Fibroblast of peridontal ligament (primary cell): Measurements from ENCODE around the gene CCDC60.

Source experiments
- DNase-seq: peaks from one replicate; pipeline ENCODE4 v3.0.0-alpha.2; 2010; ENCODE audit errors: extremely low read depth

Gene CCDC60

GRCh38 chr12:119384340-119384739, 49.8 kb downstream of the CCDC60 start:
- DNase-seq: no peak

DNA sequence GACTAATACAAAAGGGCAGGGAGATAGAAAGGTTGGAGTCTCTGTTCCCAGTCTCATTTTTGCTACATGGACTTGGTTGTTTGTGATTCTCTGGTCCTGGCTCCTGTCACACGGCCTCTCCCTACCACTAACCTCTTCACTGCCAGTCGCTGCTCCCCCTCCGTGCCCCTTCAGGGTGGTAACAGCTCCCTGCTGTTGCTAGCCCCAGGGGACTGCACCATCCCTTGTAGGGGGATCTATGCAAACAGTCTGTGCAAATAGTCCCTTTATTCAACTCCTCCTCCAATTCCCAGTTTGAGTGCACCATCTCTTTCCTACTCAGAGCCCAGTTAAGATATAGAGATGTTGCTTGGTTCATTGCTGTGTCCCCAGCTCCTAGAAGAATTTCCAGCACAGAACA, 51.1 kb downstream of the CCDC60 start:
- no peak for DNase-seq

GRCh38 chr12:119389687-119390086, 55.2 kb downstream of the CCDC60 start:
- DNase-seq: no peak

GRCh38 chr12:119391673-119392072, 57.1 kb downstream of the CCDC60 start:
- no peak for DNase-seq

GRCh38 chr12:119393677-119394076, 59.1 kb downstream of the CCDC60 start:
- no peak for DNase-seq

DNA sequence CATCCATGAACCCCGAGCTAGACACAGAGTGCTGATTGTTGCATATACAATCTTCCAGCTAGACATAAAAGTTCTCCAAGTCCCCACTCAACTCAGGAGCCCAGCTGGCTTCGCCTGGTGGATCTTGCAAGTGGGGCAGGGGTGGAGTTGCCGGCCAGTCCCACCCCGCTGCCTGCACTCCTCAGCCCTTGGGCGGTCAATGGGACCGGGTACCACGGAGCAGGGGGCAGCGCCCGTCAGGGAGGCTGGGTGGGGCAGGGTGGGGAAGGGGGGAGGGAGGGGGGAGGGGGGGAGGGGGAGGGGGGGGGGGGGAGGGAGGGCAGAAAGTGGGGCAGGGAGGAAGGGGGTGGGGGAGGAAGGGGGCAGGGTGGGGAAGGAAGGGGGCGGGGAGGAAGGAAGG, 63.0 kb downstream of the CCDC60 start:
- no peak for DNase-seq

DNA sequence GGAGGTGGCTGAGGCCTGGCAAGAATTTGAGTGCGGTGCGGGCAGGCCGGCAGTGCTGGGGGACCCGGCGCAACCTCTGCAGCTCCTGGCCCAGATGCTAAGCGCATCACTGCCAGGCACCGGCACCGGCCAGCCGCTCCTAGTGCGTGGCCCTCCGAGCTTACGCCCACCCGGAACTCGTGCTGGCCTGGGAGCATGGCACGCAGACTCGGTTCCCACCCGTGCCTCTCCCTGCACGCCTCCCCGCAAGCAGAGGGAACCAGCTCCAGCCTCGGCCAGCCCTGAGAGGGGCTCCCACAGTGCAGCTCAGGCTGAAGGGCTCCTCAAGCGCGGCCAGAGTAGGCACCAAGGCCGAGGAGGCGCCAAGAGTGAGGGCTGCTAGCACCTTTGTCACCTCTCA, 63.7 kb downstream of the CCDC60 start:
- no peak for DNase-seq

DNA sequence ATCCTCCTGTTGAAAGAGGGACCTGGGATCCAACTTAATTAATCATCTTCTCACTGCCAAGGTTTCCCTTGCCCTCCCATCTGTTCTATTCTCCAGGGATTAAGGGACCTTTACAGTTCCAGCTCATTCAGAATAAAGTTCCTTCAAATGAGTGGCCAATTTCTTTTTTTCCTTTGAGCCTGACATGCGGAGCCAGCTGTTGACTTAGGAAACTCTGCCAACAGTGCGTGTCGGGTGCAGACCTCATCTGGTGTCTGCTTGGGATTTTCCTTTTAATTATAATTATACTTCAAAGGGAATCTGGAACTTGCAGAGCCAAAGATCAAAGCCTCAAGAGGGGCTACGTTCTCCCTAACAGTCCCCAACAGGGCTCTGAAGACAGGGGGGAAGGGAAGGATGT, 64.8 kb downstream of the CCDC60 start:
- DNase-seq: no peak

- DNase-seq: no peak
These were observed 71.8 kb downstream of the CCDC60 start for GRCh38 chr12:119406308-119406707.

DNA sequence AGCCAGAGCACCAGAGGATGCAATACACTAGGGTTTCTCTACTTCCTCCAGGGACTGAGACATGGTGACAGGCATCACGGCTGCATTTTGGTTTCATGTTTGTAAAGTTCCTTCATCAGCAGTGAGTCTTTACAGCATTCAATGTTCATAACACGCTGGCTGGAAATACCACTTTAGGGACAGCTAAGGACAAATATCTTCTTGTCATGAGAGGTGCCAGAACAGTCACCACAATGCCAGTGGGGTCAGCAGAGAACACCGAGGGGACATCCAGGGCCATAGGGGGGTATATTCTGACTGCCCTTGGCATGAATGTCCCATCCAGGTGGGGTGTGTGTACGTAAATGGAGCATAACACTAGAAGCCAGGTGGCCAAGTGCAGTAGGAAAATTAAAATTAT, 72.3 kb downstream of the CCDC60 start:
- DNase-seq: no peak

DNA sequence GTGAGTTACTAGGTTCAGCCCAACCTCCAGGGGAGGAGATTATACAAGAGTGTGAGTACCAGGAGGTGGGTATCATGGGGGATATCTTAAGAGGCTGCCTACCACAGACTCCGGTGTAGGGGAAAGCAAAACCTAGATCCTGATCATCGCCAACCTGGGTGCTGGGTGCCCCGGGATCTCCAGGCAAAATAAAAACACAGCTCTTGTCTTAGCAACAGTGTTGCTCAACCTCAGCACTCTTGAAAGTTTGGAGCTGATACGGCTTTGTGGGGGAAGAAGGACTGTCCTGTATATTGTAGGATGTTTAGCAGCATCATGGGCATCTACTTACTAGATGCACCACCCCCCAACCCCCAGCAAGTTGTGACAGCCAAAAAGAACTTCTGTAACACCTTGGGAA, 74.5 kb downstream of the CCDC60 start:
- no peak for DNase-seq

DNA sequence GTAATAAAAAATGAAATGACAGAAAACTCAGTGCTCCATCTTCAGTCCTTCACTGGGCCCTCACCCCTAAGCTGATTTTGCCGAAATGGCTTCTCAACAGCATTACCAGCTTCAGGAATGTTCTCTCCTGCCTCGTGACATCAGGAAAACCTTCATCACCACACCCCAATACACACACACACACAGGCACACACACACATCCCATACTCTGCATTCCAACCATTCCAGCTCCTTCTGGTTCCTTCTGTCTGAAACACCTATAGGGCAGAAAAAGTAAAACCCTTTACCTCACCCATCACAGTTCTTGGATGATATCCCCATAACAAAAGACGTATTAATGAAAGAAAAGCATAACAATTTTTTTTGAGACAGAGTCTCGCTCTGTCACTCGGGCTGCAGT, 75.9 kb downstream of the CCDC60 start:
- DNase-seq: no peak

DNA sequence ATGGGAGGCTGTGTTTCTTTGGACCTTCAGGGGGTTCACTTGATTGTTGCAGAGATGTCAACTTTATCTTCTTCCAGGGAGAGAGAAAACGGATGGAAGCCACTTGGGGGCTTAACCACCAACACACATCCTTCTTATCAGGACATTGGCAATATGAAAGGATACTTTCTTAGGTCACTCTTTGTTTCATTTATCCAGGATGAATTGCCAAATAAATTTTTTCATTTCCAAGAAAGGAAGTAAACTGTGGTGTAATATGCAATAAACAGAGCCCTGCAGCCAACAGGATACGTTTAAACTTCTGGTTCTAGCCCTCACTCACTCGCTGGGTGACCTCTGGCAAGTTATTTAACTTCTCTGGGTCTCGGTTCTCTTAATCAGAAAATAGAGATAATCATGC, 77.8 kb downstream of the CCDC60 start:
- no peak for DNase-seq

- DNase-seq: peak; percentile 35
These were observed 78.6 kb downstream of the CCDC60 start for GRCh38 chr12:119412811-119413794.

DNA sequence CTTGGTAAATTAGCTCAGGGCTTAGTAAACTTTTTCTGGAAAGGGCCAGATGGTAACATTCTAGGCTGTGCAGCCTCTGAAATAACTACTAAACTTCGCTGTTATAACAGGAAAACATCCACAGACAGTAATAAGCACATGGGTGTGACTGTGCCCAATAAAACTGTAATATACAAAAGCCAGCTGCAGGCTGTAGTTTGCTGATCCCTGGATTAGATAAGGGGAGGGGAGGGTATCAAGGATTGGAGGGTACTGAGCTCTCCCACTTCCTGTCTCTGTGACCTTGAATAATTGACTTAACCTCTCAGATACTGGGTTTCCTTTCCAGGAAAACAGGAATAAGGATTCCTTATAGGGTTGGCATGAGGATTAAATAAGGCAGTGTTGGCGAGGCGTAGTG, 81.2 kb downstream of the CCDC60 start:
- DNase-seq: no peak

DNA sequence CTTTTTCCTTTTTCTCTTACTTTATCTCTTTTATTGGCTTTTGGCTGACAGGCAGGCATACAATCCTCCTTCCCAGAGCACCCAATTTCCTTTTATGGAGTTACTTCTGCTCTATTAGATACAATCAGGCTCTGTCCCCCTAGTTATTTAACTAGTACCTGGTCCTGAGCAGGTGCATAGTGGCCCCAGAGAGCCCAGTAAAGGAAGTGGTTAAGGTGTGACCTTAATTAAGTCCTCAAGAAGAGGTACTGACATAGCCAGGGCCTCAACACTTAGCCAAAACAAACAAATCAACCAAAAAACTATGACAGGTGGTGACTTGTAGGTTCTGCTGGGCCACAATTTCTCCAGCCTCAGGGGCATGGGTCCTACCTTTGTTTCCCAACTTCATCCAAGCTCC, 82.9 kb downstream of the CCDC60 start:
- no peak for DNase-seq

GRCh38 chr12:119419381-119419780, 84.9 kb downstream of the CCDC60 start:
- DNase-seq: no peak

DNA sequence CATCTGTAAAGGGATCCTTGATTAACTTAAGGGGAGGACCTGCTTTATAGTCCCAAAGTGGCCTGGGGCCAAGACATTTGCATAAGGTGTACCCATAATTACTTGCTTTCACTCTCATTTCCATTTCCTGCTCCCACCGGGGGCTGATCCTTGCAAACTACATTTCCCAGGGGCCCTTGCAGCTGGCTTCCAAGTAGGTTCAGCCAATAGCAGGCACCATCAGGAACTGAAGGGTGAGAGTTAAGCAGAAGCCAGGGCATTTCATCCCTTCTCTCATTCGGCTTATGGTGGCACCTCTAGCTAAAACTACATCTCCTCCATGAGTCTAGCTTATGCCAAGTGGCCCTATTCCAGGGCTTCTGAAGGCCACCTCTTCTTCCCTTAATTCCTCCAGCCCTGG, 88.8 kb downstream of the CCDC60 start:
- DNase-seq: no peak

- no peak for DNase-seq
These were observed 91.1 kb downstream of the CCDC60 start for GRCh38 chr12:119425623-119426022.

DNA sequence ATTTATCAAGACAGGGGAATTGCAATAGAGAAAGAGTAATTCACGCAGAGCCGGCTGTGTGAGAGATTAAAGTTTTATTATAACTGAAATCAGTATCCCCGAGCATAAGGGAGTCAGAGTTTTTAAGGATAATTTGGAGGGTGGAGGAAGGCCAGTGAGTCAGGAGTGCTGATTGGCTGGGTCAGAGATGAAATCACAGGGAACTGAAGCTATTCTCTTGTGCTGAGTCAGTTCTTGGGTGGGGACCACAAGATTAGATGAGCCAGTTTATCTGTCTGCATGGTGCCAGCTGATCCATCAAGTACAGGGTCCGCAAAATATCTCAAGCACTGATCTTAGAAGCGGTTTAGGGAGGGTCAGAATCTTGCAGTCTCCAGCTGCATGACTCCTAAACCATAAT, 96.6 kb downstream of the CCDC60 start:
- DNase-seq: no peak

DNA sequence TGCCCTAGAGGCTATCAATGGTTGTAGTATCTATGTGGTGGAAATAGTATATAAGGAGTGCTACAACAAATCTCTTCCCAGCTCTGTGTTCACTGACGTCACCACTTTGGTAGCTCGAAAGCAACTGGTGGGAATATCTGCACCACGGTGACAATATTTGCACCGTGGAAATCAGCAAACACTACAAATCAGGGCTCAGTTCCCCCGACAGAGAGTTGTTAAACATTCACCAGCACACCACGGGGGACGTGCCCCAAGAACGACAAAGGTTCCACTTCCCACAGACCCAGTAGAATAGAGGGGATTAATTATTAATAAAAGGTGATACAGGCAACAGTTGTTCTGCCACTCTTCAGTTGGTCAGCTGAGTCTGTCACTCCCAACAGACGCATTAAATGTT, 98.4 kb downstream of the CCDC60 start:
- no peak for DNase-seq

GRCh38 chr12:119440803-119441360, 106.4 kb downstream of the CCDC60 start:
- no peak for DNase-seq

- no peak for DNase-seq
These were observed 110.0 kb downstream of the CCDC60 start for GRCh38 chr12:119444462-119445044.
